Activated gamma-delta T cell treated with Interleukin-2 at 50 U/mL for 16 hours (primary cell): ENCODE measurements around the gene SULT2B1.

ENCODE experiments used
- DNase-seq: peaks from one replicate; pipeline ENCODE4 v3.0.0-alpha.2; 2020

SULT2B1 gene

DNA sequence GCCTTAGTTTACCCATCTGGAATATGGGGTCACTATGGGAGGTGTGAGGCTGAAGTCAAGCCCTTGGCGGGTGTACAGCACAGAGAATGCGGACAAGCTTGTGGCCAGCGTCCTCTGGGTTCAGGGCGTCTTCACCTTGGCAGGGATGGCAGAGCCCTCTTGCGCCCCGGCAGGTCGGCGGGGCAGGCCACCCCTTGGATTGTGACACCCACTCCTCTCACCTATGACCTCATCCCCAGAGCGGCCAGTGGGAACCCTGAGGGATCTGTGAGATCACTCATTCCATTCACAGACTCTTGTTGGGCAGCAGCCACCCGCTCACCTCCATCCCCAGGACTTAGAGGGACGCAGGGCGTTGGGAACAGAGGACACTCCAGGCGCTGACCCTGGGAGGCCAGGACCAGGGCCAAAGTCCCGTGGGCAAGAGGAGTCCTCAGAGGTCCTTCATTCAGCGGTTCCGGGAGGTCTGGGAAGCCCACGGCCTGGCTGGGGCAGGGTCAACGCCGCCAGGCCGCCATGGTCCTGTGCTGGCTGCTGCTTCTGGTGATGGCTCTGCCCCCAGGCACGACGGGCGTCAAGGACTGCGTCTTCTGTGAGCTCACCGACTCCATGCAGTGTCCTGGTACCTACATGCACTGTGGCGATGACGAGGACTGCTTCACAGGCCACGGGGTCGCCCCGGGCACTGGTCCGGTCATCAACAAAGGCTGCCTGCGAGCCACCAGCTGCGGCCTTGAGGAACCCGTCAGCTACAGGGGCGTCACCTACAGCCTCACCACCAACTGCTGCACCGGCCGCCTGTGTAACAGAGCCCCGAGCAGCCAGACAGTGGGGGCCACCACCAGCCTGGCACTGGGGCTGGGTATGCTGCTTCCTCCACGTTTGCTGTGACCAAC, 54.7 kb downstream of the SULT2B1 start, which contains the start of gene SPACA4:
Gene SPACA4 (plus strand): TSS at position 280 of the 896 bp plus-strand sequence. CDS start 237 bp downstream, at position 517.
- no peak for DNase-seq

- no peak for DNase-seq
Observed at GRCh38 chr19:48607359-48607755, 55.4 kb downstream of the SULT2B1 start.

DNA sequence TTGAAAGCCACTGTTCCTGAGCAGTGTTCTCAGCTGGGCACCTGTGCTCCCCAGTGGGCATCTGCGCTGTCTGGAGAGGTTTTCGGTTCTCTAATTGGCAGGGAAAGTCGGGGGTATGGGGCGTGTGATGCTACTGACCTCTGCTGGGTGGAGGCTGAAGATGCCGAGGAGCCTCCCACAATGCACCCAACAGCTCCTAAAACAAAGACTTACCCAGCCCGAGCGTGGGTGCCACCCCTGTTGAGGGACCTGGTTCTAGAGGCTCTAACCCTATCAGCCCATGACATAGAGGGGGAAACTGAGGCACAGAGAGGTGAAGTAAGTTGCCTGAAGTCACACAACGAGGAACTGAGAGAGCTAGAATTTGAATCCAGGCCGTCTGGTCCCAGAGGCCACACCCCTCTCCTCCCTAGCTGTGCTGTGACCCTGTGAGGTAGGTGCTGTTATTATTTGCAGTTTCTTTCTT, 56.9 kb downstream of the SULT2B1 start:
- DNase-seq: peak; percentile 48

- DNase-seq: no peak
Observed at GRCh38 chr19:48609571-48610108, 57.7 kb downstream of the SULT2B1 start.

DNA sequence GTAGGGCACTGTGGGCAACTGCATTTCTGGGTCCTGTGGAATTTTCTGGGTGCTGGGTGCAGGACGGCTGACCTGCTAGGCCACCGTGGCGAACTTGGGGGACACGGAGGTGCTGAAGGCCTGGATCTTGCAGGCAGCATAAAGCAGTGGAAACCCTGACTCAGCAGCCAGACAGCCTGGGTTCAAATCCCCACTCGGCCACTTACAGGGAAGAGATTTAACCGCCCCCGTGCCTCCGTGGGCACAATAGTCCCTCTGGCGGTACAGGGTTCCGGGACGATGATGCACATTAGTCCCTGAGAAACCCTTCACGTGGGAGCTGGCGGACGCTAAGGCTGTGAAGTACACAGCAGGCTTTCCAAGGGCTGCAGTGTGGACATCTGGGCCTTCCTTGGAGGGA, 59.9 kb downstream of the SULT2B1 start:
- DNase-seq: no peak

- DNase-seq: no peak
Observed at GRCh38 chr19:48613024-48613851, 61.3 kb downstream of the SULT2B1 start.

DNA sequence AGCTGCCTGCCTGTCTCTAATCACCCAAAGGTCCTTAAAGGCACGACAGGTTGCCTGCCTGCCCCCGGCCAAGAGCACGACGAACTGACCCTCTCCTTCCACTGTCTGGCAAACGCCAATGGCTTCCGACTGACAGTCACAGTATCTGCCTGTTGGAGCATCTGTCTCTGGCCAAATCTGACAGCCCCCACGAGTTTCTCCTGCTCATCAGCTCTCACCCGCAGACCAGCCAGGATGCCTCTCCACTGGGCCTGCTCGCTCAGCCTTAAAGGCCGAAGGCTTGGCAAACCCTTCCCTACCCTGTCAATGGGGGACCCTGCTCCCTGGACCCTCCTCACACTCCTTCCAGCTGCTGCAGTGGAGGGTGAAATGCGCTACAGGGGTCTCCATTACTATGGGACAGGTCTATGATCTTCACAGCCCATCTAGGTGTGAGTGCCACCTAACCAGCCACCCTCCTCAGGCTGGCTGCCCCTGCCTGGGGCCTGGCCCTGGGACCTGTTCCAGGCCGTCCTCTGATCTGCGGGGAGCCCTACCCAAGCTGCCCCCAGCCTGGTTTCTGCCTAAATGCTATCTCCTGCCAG, 62.0 kb downstream of the SULT2B1 start:
- no peak for DNase-seq

GRCh38 chr19:48614436-48615230, 62.7 kb downstream of the SULT2B1 start, which contains the start of gene FAM83E:
TSS of gene FAM83E (minus strand) at chr19:48615076. CDS start at chr19:48613372, 1,704 bp downstream.
- DNase-seq: no peak

- DNase-seq: no peak
Observed at GRCh38 chr19:48615231-48616040, 63.5 kb downstream of the SULT2B1 start.

DNA sequence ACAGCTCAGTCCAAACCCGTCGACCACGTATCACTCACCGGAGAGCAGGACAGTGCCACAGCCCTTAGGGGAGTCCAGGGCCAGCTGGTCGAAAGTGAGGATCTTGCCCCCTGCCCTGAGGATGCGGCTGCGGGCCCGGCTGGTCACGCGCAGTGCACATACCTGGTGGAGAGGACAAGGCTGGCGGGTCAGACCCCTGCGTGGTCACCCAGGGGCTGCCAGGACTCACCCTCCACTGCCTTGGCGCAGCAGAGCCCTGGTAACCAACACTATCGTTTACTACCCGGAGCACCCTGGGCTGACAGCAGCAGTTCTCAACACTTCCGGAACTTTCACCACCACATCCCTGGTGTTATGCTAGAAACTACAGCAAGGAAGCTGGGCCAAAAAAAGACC, 64.1 kb downstream of the SULT2B1 start:
- no peak for DNase-seq

DNA sequence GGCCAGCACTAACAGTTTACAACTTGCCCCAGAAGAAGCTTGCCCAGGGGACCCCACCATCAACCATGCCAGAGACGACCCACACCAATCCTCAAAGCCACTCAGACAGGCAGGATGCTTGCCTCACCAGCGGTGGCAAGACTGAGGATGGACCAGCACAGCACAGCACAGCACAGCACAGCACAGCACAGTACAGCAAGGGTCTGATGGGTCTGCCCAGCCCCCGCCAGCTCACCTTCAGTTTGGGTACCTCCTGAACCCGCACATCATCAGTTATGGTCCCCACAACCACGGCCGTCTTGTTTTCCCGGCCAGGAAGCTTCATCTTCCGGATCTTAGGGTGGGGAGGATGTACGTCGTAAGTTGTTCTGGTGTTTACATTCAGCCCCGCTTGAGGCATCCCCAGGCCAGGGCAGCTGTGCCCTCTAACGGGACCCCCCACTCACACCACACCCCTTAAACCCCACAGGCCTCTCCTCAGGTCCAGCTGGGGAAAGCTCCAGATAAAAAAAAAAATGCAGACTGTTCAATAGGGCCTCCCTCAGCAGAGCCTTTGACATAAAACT, 64.6 kb downstream of the SULT2B1 start:
- no peak for DNase-seq

DNA sequence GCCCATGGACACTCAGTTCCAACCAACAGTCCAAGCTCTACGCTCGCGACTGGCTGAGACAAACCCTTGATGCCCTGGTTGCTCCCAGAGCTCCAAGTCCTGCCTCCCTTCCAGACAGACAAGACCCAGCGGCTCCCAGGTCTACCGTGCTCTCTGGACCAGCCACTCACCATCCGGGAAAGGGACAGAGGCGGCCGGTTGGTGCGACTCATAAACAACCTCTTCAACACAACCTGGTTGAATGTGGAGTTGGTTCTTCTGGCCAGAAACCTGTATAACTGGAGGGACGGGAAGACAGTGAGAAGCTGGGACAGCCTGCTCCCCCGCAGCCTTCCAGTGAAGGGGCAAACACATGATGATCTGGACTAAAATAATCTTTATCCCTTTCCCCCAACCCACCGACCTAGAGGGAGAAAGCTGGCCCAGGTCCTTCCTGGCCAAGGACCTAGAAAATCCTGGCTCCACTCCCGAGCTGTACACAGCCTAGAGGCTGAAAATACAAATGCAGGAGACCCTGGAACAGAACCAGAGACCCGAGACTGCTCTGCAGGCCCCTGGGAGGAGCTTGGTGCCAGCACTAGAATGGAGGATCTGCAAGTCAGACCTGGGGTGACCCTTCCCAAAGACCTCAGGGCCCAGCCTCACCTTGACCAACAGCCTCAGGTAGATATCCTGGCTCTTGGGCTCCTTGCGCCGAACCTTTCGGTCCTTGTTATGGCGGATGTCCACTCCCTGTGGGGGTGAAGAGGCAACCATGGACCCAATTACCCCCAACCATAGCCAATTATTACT, 65.4 kb downstream of the SULT2B1 start:
- DNase-seq: no peak

DNA sequence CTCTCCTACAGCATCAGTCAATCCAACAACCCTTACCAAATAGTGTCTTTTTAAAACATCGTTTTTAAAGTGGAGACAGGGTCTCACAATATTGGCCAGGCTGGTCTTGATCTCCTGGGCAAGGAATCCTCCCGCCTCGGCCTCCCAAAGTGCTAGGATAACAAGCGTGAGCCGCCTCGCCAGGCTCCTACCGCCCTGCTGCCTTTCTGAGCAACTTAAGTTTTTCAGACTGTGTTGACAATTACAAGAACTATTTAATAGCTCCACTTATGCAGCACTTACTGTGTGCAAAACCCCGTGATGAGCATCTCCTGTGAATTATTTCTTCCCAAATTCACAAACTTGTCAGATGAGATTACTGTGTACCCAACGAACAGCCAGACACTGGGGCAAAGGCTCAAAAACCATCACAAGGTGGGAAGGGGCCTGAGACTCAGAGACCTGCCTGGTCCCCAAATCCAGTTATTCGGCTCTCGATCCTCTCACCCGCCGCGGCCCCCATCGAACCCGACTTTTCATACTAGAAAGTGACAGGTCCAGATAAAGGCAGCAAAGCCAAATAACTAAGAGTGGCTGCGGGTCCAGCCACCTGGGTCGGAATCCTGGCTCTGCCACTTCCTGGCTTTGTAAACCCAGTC, 66.4 kb downstream of the SULT2B1 start:
- no peak for DNase-seq

GRCh38 chr19:48618916-48619691, 67.1 kb downstream of the SULT2B1 start, which contains the start of the genes RPL18 and SPHK2:
TSS of gene RPL18 (minus strand) at chr19:48619178. CDS start at chr19:48619143, 35 bp downstream.
TSS of gene SPHK2 (plus strand) at chr19:48619506. CDS start at chr19:48620515, 1,009 bp downstream.
- DNase-seq: peak; percentile 95

DNA sequence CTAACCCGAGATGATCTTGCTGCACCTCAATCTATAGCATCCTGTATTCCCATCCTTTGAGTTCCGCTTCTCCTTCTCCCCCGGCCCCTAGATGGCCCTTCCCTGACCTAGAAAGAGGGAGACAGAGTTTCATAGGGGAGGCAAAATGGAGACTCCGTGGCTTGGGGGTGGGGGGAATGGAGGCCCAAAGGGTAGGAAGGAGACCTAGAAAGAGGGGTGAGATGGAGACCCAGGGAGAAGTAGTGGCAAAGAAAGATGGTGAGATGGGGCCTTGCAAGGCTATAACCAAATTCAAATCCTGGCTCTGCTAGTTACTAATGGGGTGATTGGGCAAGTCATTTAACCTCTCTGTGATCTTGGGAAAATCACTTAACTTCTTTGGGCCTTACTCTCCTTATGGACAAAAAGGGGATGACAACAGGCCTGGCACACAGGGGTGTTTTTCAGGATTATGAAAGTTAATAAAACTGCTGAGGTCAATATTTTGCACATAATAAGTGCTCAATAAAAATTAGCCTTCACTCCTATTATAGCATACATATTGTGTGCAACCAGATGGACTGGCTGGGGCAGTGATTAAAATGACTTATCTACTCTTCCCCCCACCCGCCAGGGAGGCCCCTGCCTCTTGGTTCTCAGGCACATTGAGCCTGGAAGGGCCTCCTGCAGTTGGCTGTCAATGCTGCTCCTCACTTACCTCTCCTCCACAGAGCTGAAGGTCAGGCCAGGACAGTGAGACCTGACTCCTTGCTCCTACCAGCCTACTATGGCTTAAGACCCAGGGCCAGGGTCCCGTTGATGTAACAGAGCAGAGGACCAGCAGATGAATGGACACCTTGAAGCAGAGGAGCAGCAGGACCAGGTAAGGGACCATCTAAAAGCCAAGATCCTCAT, 68.0 kb downstream of the SULT2B1 start:
- DNase-seq: no peak

DNA sequence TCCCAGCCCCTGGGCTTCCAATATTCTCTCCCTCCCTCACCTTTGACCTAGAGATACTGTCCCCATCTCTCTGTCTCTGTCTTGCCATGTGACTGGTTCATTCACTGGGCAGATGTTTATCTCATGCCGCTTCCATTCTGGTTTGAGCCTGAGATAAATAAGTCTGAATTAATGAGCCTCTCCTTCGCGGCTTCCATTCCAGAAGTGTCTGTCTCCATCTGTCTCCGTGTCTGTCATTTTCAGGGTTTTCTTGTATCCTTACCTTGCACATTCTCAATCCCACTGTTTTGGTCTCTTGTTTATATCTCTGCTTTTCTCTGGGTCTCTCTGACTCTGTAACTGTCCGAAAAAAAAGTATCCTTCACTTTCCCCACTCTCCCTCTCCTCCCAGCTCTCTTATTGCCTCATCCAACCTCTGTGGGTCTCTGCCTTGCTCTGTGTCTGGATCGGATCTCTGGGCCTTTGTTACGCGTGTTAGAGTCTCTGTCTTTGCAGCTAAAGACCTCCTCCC, 71.6 kb downstream of the SULT2B1 start:
- DNase-seq: no peak

DNA sequence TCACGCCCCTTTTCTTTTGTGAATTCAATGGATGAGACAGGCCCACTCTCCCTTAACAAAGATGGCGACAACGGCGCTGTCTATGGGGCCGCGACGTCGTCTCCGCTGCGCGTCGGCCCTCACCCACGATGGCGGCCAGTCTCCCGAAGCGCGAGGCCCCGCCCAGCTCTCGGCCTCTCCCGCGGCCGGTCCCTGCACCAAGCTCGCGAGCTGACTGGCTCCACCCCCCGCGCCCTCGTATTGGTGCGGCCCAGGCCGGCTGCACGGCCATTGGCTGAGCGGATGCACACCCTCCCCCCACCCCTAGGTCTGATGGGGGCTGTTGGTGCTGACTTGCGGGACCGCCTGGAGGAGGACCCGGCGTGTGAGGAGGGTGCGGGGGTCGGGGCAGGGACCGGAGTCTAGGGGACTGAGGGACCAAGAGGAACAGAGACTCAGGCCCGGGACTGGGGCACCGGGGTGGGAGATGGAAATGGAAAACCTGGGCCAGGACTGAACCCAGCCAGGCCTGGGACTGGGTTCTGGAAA, 72.2 kb downstream of the SULT2B1 start:
- DNase-seq: peak; percentile 95
